Astrocyte of the cerebellum (primary cell): ENCODE data around the gene DLG5.

Experiments
- DNase-seq: peaks from one replicate; pipeline ENCODE4 v3.0.0-alpha.2; 2011; ENCODE audit warnings: low read depth
- H3K4me3 ChIP-seq: 2 replicates; pipeline ENCODE4 v1.5.1; 2011; ENCODE audit warnings: mild to moderate bottlenecking, low read depth, low read length, moderate library complexity
- in situ Hi-C: cut with HindIII; loops from 2 replicates; pipeline ENCODE4 v1.10.0; 2017; ENCODE audit warnings: low sequenced_read_pairs
- TF ChIP-seq, protein P1 (sequence below): IDR thresholded peaks from 2 replicates; pipeline ENCODE4 v1.5.1; 2012; ENCODE audit warnings: low read length, low read depth, moderate library complexity, mild to moderate bottlenecking; ENCODE audit errors: missing control alignments

The DLG5 gene

DNA sequence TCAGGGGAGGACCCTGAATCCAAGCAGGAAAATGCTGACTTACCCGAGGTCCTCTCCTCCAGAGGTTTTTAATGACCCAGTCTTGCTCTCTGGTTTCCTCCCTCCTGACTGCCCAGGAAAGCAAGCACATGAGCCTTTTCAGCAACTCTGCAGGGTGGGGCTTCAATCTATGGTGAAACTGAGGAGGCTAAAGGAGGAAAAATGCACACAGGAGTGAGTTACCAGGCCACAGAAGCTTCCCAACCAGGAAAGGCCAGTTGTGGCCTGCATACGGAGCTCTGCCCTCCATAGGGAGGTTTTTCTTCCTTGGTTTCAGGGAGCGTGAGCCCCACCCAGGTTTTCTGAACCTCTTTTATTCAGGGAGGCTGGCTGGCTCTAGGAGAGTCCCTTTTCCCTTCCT, 14.1 kb upstream of the DLG5 start:
- in situ Hi-C loops = loop anchor here (5.0 kb wide), 2 partner anchors 77 to 78 kb away; no protein-coding TSS in a partner anchor
- H3K4me3 ChIP-seq = no peak overlapping the region
- DNase-seq = no peak
- TF ChIP-seq, protein P1, sequence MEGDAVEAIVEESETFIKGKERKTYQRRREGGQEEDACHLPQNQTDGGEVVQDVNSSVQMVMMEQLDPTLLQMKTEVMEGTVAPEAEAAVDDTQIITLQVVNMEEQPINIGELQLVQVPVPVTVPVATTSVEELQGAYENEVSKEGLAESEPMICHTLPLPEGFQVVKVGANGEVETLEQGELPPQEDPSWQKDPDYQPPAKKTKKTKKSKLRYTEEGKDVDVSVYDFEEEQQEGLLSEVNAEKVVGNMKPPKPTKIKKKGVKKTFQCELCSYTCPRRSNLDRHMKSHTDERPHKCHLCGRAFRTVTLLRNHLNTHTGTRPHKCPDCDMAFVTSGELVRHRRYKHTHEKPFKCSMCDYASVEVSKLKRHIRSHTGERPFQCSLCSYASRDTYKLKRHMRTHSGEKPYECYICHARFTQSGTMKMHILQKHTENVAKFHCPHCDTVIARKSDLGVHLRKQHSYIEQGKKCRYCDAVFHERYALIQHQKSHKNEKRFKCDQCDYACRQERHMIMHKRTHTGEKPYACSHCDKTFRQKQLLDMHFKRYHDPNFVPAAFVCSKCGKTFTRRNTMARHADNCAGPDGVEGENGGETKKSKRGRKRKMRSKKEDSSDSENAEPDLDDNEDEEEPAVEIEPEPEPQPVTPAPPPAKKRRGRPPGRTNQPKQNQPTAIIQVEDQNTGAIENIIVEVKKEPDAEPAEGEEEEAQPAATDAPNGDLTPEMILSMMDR = no peak

DNA sequence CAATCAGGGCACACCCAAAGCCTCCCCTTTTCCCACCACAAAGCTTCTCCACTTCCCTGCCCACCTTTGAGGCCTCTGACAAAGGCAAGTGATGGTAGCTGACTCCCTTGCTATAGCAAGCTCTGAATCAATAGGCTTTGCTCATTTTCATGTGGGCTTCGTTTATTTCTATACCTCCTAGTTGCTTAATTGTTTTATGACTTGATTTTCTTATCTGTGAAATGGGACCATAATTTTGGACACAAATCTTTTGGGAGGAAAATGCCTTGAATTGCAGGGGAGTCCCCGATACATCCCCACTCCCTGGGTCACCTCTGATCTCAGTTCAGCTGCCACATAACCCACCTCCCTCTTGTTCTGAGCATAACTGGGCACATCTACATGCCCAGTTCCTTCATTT, 13.7 kb upstream of the DLG5 start:
- no peak for DNase-seq
- TF ChIP-seq, protein P1 = no peak
- no peak overlapping the region for H3K4me3 ChIP-seq
- in situ Hi-C loops = loop anchor here (5.0 kb wide), 2 partner anchors 77 to 78 kb away; no protein-coding TSS in a partner anchor

DNA sequence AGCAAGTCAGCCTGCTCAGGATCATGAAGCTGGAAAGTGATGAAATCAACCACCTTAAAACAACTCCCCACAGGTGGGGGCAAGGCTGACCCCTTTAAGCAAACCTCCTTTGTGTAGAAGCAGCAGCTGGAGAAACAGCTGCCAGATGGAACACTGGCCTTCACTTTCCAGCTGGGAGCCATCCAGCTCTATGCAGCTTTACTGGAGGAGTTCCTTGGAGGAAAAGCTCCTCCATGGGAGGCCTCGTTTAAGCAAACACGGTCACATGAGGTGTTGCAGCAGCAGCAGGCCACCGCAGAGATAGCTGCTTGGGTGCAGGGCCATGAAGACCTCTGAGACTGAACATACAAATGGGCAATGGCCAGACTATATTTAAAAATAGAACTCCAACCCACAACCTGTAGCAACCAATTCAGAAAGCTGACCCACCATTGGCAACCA, 13.0 kb upstream of the DLG5 start:
- DNase-seq = peak; percentile 90
- no peak overlapping the region for H3K4me3 ChIP-seq
- TF ChIP-seq, protein P1 = no peak
- in situ Hi-C loops = loop anchor here (5.0 kb wide), 2 partner anchors 77 to 78 kb away; no protein-coding TSS in a partner anchor

DNA sequence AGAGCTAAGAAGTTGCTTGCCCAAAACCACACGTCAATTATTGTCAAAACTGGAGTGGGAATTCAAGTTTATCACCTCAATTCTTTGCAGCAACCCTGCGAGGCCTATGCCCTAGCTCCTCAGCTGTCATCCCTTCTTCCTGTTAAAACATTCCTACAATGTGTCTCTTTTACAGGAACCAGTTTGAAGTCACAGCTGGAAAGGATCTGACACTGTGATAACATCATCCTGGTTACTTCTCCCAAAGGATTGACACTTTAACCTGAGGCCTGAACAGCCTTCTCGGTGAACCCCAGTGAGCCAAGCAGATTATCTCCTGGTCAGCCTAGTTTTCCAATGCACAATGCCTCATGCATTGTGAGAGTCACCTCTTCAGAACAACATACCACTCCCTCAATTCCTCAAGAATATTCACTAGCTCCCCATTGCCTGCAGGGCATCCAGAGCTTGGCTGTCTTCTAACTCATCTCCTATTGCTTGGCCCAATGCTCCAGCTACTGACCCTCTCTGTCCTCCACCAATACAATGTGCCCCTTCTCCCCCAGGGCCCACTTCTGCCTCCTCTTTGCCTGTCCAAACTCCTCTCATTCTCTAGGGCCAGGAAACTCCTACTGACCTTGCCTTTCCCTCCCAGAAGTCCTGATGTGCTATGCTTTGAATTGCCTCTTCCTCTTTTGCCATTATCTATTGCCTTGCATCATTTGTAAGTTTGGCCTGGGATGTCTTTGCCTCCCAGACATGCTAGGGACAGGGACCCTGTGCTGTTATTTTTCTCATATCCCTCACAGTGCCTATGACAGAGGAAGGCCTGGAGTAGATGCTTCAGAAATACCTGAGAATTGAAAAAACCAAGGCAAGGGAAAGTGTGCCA, 10.4 kb upstream of the DLG5 start:
- no peak for DNase-seq
- in situ Hi-C loops = no loop called here
- TF ChIP-seq, protein P1 = no peak
- no peak overlapping the region for H3K4me3 ChIP-seq

DNA sequence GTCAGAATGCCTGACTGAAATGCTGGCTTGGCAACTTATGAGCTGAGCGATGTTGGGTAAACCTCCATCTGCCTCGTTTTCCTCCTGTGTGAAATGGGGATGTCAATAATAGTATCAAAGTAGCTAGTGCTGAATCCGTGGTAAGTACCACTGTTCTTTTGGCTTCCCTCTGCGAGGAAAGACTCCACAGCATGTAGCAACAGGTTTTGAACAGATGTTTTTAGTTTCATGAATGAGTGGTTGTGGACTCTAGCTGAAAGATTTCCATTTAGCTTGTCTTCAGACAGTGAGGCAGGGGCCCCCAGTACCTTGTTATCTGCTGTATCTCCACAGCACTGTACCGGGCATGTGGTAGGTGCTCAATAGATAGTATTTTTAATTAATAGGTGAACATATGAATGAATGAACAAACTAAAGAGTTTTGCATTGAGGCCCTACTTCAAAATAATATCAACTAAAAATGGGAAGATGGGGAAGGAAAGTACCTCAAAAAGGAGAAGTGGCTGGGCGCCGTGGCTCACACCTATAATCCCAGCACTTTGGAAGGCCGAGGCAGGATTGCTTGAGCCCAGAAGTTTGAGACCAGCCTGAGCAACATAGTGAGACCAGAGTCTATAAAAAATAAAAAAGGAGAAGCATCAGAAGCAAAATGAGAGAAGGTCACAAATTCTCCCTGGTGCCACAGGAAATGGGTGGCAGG, 5.6 kb upstream of the DLG5 start:
- H3K4me3 ChIP-seq = no peak overlapping the region
- TF ChIP-seq, protein P1 = no peak
- DNase-seq = no peak
- in situ Hi-C loops = no loop called here

DNA sequence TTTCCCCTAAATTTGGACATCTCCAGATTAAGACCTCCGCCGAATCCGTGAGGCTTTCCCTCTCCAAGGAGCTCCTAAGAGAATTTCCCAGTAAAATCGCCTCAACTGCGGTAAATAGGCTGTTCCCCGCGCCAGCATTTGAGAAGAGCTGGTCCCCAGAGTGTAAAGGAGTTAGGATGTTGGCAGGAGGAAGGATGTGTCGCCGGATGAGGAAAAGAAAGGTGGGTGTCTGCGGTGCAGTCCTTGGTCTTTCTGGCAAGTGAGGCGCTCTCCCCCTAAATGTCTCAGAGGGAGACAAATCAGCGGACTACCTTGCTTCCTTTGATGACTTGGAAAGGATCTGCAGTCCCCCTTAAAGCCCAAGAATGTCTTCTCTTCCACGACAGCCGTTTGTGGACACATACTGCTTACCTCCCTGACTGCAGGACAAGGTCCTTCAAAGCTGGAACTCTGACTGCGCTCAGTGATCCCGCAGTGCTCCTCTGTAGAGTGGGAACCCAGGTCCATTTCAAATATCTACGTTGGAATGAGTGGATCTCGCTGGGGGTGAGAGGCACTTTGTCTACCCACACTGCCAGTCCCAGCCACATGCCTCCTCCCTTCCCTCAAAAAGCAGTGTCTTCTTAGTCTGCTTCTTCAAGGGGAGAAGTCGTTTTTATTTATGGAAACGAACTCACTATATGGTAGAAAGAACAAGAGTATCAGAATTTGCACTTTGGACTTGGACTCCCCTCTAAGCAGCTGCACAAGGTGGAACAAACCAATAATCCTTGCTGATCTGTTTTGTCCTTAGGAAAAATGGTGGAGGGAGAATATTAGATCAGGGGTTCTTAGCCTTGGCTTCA, 1.1 kb upstream of the DLG5 start:
- H3K4me3 ChIP-seq = peak overlapping the region; percentile 72
- in situ Hi-C loops = loop anchor here (5.0 kb wide), 1 partner anchor 40 kb away; no protein-coding TSS in a partner anchor
- no peak for DNase-seq
- TF ChIP-seq, protein P1 = no peak
